Heart right ventricle (tissue), 16 donors: ENCODE results near the gene SLC4A9. TPM values are rescaled to one million over a fixed set of nuclear protein-coding genes. Genes with fewer than 3 reads are reported as not detected.

ENCODE experiments used
- ATAC-seq, 8 donors: fragments of 200-7000 bp; cut with Tn5 transposase; one replicate each; pipeline ENCODE4 v1.9.1; 2020; ENCODE audit warnings: mild to moderate bottlenecking in 8 of 8, moderate library complexity in 8 of 8, moderate number of reproducible peaks in 1 of 8
- DNase-seq, 2 donors: peaks; one replicate each; pipeline ENCODE4 v3.0.0-alpha.2; 2020
- H3K27ac ChIP-seq, 10 donors: fragments of 200-600 bp; sonication (generic) in 2 of 10; one replicate each; pipeline versions ENCODE4 v1.5.0 to v1.8.0; 2020 to 2022; ENCODE audit warnings: mild to moderate bottlenecking in 3 of 10
- H3K27me3 ChIP-seq, 7 donors: fragments of 200-600 bp; one replicate each; pipeline ENCODE4 v1.8.0; 2021 to 2022; ENCODE audit warnings: mild to moderate bottlenecking in 2 of 7
- H3K36me3 ChIP-seq, 9 donors: fragments of 200-600 bp; sonication (generic) in 1 of 9; one replicate each; pipeline versions ENCODE4 v1.5.0 to v1.8.0; 2020 to 2022; ENCODE audit warnings: mild to moderate bottlenecking in 2 of 9
- H3K4me1 ChIP-seq, 9 donors: fragments of 200-600 bp; sonication (generic) in 1 of 9; one replicate each; pipeline versions ENCODE4 v1.5.0 to v1.8.0; 2020 to 2022; ENCODE audit warnings: mild to moderate bottlenecking in 4 of 9
- H3K4me3 ChIP-seq, 10 donors: fragments of 200-600 bp; sonication (generic) in 2 of 10; one replicate each; pipeline versions ENCODE4 v1.5.0 to v1.8.0; 2020 to 2022; ENCODE audit warnings: mild to moderate bottlenecking in 7 of 10, moderate library complexity in 2 of 10
- H3K9me3 ChIP-seq, 11 donors: fragments of 200-600 bp in 10 of 11; sonication (generic) in 2 of 11; one replicate each; pipeline versions ENCODE4 v1.5.0 to v1.8.0; 2013 to 2022; ENCODE audit warnings: mild to moderate bottlenecking in 2 of 11, control low read depth in 1 of 11, moderate library complexity in 1 of 11
- CTCF ChIP-seq, 9 donors: fragments of 200-600 bp; sonication (generic) in 2 of 9; IDR thresholded peaks; one replicate each; pipeline versions ENCODE4 v1.5.0 to v1.8.0; 2021 to 2022; ENCODE audit warnings: antibody characterized with exemption in 9 of 9, mild to moderate bottlenecking in 5 of 9, moderate library complexity in 1 of 9
- WGBS, 2 donors: extraction: QIAGEN DNeasy Blood & Tissue Kit; methylation state at CpG; one replicate each; pipeline ENCODE4 v1.1.7; 2013; ENCODE audit warnings: inconsistent platforms in 1 of 2; 5-methylcytosine and 5-hydroxymethylcytosine counted together
- intact Hi-C, 10 donors: fragments of 100-400 bp; cut with DNase I; formaldehyde crosslinking; loops; one replicate each; pipeline versions ENCODE4 v1.11.1 to v1.14.2; 2022
- polyA plus RNA-seq, 2 donors: library from polyadenylated mRNA; stranded (reverse); fragments of 200-250 nt; gene quantifications; one replicate each; pipeline ENCODE4 v1.2.3, GENCODE V29; 2013
- total RNA-seq, 10 donors: library from RNA; stranded (reverse); fragmentation: NEBNext Ultra II Directional in 3 of 10; extraction: Animal tissue kit (Norgen Biotek cat#: 25700) in 3 of 10; gene quantifications; one replicate each; pipeline versions ENCODE4 v1.2.1 to v1.2.4, GENCODE V29; 2021 to 2023
- donor health status: Arrhythmogenic right ventricular cardiomyopathy.
- donor health status: ischemic (EF 13 %, LVEDD 7.1; RV severe dilation, severe dysfunction).
- donor health status: healthy with polysubstance abuse.
- donor health status: DM: no; HTN: yes; CAD: no.
- donor health status: DM: no; HTN: no; CAD: no.
- donor health status: ischemic (EF 25% LVEDD 6.9; RV normal size, moderate dysfunction).
- donor health status: ischemic (EF 25% LVEDD 5.7; RV mildly dilated, moderate dysfunction).
- donor health status: healthy.
- donor health status: DM: yes; HTN: yes; CAD: no.
- donor health status: Ischemic cardiomyopathy.
- donor health status: ischemic (EF 35%, LVEDD 5.7; RV mildly dilated, moderate dysfunction).
- donor health status: nonischemic (EF 11% LVEDD 7.7; RV severe dilation, severe dysfunction).
- donor health status: DM: yes; HTN: yes; CAD: no.
- donor health status: PGD.
- donor health status: ischemic (EF 29% LVEDD 5.4; RV normal size, mild dysfunction).
- donor health status: nonischemic (EF 23%, LVEDD 6.1; RV moderate dilation, normal function).

The SLC4A9 gene
- total and polyA plus RNA-seq, 12 donors = 0.01 to 0.34 (median 0.20) TPM; not detected in 8

GRCh38 chr5:140423609-140424008 lies 63.6 kb downstream of the SLC4A9 start:
- Histone ChIP-seq H3K27ac (no peak overlapping the region), H3K9me3 (no peaks in the 10 kb centered on the region), H3K4me1 (peaks cover 0 to 61% (median 16%) of the 10 kb centered on the region in 9 donors), H3K4me3 (no peak overlapping the region), H3K36me3 (no peaks in the 10 kb centered on the region), H3K27me3 (no peaks in the 10 kb centered on the region)
- intact Hi-C loops = loop anchor here in 1 of 10 donors (5.0 kb wide), 1 partner anchor 564 kb away; no protein-coding TSS in a partner anchor
- ATAC-seq (no peak), DNase-seq (no peak)
- 89 to 93% methylated on average over 2 of the region's 2 CpGs for WGBS, 2 donors
- TF ChIP-seq CTCF (IDR thresholded peaks at IDR 0.05) = no peak

GRCh38 chr5:140424135-140424534 lies 64.1 kb downstream of the SLC4A9 start:
- DNase-seq (no peak), ATAC-seq (no peak)
- H3K9me3 ChIP-seq = no peaks in the 10 kb centered on the region
- no peak for TF ChIP-seq CTCF (IDR thresholded peaks at IDR 0.05)
- peaks cover 0 to 61% (median 16%) of the 10 kb centered on the region in 9 donors for H3K4me1 ChIP-seq
- H3K4me3 ChIP-seq = no peak overlapping the region
- H3K27ac ChIP-seq = no peak overlapping the region
- H3K36me3 ChIP-seq = no peaks in the 10 kb centered on the region
- WGBS, 2 donors = 51 to 65% methylated on average over 3 of the region's 3 CpGs
- intact Hi-C loops = loop anchor here in 1 of 10 donors (5.0 kb wide), 1 partner anchor 563 kb away; no protein-coding TSS in a partner anchor
- H3K27me3 ChIP-seq = no peaks in the 10 kb centered on the region

Other genes starting within 250 kb of the SLC4A9 start
- 10 to 100 TPM; 19.4 to 27.7 (median 24.5) TPM for gene PURA, start 246.1 kb upstream of the SLC4A9 start, total RNA-seq
- gene PURA, start 246.1 kb upstream of the SLC4A9 start, polyA plus RNA-seq = 1 to 10 TPM; 3.2 to 7.5 TPM
- gene IGIP, start 234.3 kb upstream of the SLC4A9 start, total RNA-seq = 10 to 100 TPM in 8 of 10 donors, 1 to 10 TPM in 2; 9.5 to 17.2 (median 13.0) TPM
- gene IGIP, start 234.3 kb upstream of the SLC4A9 start, polyA plus RNA-seq = 10 to 100 TPM in 1 of 2 donors, 1 to 10 TPM in 1; 5.0 to 12.1 TPM
- 100 to 1,000 TPM in 3 of 10 donors, 10 to 100 TPM in 7; 55.2 to 114 (median 95.3) TPM for gene CYSTM1, start 185.0 kb upstream of the SLC4A9 start, total RNA-seq
- gene CYSTM1, start 185.0 kb upstream of the SLC4A9 start, polyA plus RNA-seq = 100 to 1,000 TPM in 1 of 2 donors, 10 to 100 TPM in 1; 45.0 to 217 TPM
- 10 to 100 TPM; 56.8 to 94.0 (median 77.0) TPM for gene PFDN1, start 57.1 kb upstream of the SLC4A9 start, total RNA-seq
- 100 to 1,000 TPM in 1 of 2 donors, 10 to 100 TPM in 1; 95.1 to 100 TPM for gene PFDN1, start 57.1 kb upstream of the SLC4A9 start, polyA plus RNA-seq
- gene HBEGF, start 13.6 kb upstream of the SLC4A9 start, total RNA-seq = 100 to 1,000 TPM in 2 of 10 donors, 10 to 100 TPM in 8; 18.5 to 121 (median 33.3) TPM
- gene HBEGF, start 13.6 kb upstream of the SLC4A9 start, polyA plus RNA-seq = 10 to 100 TPM; 14.6 to 33.5 TPM
- 10 to 100 TPM; 51.9 to 77.9 (median 68.5) TPM for gene ANKHD1, start 41.6 kb downstream of the SLC4A9 start, total RNA-seq
- 10 to 100 TPM; 26.6 to 62.9 TPM for gene ANKHD1, start 41.6 kb downstream of the SLC4A9 start, polyA plus RNA-seq
- gene EIF4EBP3, start 187.5 kb downstream of the SLC4A9 start, total RNA-seq = 10 to 100 TPM in 9 of 10 donors, 1 to 10 TPM in 1; 9.2 to 36.5 (median 21.5) TPM
- 10 to 100 TPM; 14.3 to 46.1 TPM for gene EIF4EBP3, start 187.5 kb downstream of the SLC4A9 start, polyA plus RNA-seq
- gene SRA1, start 197.3 kb downstream of the SLC4A9 start, total RNA-seq = 10 to 100 TPM; 22.7 to 42.2 (median 32.5) TPM
- gene SRA1, start 197.3 kb downstream of the SLC4A9 start, polyA plus RNA-seq = 10 to 100 TPM; 29.8 to 35.8 TPM
- gene APBB3, start 204.4 kb downstream of the SLC4A9 start, total RNA-seq = 10 to 100 TPM in 9 of 10 donors, 1 to 10 TPM in 1; 8.0 to 18.7 (median 13.3) TPM
- gene APBB3, start 204.4 kb downstream of the SLC4A9 start, polyA plus RNA-seq = 10 to 100 TPM in 1 of 2 donors, 1 to 10 TPM in 1; 6.9 to 31.3 TPM
- 100 to 1,000 TPM in 1 of 10 donors, 10 to 100 TPM in 9; 69.7 to 105 (median 80.6) TPM for gene SLC35A4, start 204.6 kb downstream of the SLC4A9 start, total RNA-seq
- 10 to 100 TPM; 33.9 to 58.0 TPM for gene SLC35A4, start 204.6 kb downstream of the SLC4A9 start, polyA plus RNA-seq